ENCODE data around the gene ADAMTS18. TPM values are rescaled to one million over a fixed set of nuclear protein-coding genes. Genes with fewer than 3 reads are reported as not detected.
A peak's percentile ranks its signal among the peaks of the same experiment; 100 is the strongest.

ADAMTS18 gene
- total and polyA plus RNA-seq, 2 donors (not counting 3 experiments of a cell fraction or from before 2014, with no cell fraction given), result 18.4 to 27.5 TPM

DNA sequence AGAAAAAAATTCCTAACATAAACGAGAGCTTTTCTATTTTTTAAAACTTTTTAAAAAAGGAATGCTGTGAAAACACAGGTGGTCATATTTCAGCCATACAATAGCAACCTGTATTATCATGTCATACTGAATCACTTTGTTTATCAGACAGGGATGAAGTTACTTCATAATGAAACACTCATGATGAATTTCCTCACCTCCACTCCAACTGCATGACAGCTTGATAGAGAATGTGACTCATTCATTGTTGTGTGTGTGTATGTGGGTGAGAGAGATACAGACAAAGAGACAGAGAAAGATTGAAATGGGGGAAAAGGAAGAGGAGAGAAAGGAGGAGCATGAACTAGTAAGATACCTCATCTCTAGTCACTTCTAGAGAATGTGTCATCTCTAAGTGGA lies 126.7 kb downstream of the ADAMTS18 start:
- no peaks in the 10 kb centered on the region for H4K20me1 ChIP-seq (replicated peaks; ENCODE audit: control insufficient read depth, extremely low read depth, insufficient read depth, low read length)
- H2AFZ ChIP-seq (ENCODE audit: low read depth, low read length), result no peak overlapping the region
- no peaks in the 10 kb centered on the region for H3K9me1 ChIP-seq (replicated peaks; ENCODE audit: control insufficient read depth, extremely low read depth, insufficient read depth, low read length)
- FAIRE-seq (peak; percentile 95), DNase-seq (ENCODE audit: low read depth, low spot score) (peak; percentile 87)
- no peaks in the 10 kb centered on the region for H3K79me2 ChIP-seq (ENCODE audit: control insufficient read depth, insufficient read depth, low read length)
- H3K36me3 ChIP-seq (ENCODE audit: control insufficient read depth in 2 of 2, extremely low read depth in 1 of 2, insufficient read depth in 2 of 2, low read length in 2 of 2), result no peaks in the 10 kb centered on the region
- TF ChIP-seq POLR2A (IDR thresholded peaks at IDR 0.05; ENCODE audit: low read depth, low read length) (no peak), FOS (IDR thresholded peaks at IDR 0.05; ENCODE audit: borderline replicate concordance, insufficient read depth, low read length) (peak; percentile 99), MYC (IDR thresholded peaks at IDR 0.05; ENCODE audit: low read depth, low read length) (no peak), POLR2AphosphoS5 (IDR thresholded peaks at IDR 0.05; ENCODE audit: insufficient read depth, low read depth, low read length) (peak; percentile 76), EZH2 (IDR thresholded peaks at IDR 0.05; ENCODE audit: borderline replicate concordance, low read depth, low read length, severe bottlenecking) (no peak), JUN (IDR thresholded peaks at IDR 0.05; ENCODE audit: borderline replicate concordance, insufficient read depth, insufficient read length, low read depth) (peak; percentile 94), GATA2 (IDR thresholded peaks at IDR 0.05; ENCODE audit: insufficient read depth, insufficient read length, low read depth, low read length) (peak; percentile 85)
- TF ChIP-seq, protein P1, sequence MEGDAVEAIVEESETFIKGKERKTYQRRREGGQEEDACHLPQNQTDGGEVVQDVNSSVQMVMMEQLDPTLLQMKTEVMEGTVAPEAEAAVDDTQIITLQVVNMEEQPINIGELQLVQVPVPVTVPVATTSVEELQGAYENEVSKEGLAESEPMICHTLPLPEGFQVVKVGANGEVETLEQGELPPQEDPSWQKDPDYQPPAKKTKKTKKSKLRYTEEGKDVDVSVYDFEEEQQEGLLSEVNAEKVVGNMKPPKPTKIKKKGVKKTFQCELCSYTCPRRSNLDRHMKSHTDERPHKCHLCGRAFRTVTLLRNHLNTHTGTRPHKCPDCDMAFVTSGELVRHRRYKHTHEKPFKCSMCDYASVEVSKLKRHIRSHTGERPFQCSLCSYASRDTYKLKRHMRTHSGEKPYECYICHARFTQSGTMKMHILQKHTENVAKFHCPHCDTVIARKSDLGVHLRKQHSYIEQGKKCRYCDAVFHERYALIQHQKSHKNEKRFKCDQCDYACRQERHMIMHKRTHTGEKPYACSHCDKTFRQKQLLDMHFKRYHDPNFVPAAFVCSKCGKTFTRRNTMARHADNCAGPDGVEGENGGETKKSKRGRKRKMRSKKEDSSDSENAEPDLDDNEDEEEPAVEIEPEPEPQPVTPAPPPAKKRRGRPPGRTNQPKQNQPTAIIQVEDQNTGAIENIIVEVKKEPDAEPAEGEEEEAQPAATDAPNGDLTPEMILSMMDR (IDR thresholded peaks at IDR 0.05; ENCODE audit: extremely low read depth in 1 of 2, insufficient read depth in 1 of 2, low read depth in 1 of 2, low read length in 2 of 2), result no peak
- TF ChIP-seq, protein P2, sequence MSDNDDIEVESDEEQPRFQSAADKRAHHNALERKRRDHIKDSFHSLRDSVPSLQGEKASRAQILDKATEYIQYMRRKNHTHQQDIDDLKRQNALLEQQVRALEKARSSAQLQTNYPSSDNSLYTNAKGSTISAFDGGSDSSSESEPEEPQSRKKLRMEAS (IDR thresholded peaks at IDR 0.05; ENCODE audit: insufficient read depth, insufficient read length), result no peak
- ChIA-PET CTCF (interaction anchor here (0.6 to 1.5 kb wide), 8 partner anchors 9 to 277 kb away, joined by 3 to 5 read pairs (median 3); no protein-coding TSS in a partner anchor), POLR2A (interaction anchor here (0.7 to 1.0 kb wide), 2 partner anchors 9 to 18 kb away, joined by 3 to 4 read pairs; no protein-coding TSS in a partner anchor)
- H3K27ac ChIP-seq (ENCODE audit: insufficient read depth, low read depth, low read length), result peak overlapping the region; percentile 86
- dilution Hi-C loops (cut with MboI; ENCODE audit: extremely low pct_ligation_motif_present, low sequenced_read_pairs) (no loop called here), intact Hi-C loops (cut with micrococcal nuclease) (loop anchor here (1.0 to 5.0 kb wide), 2 partner anchors 10 to 414 kb away; partner anchors contain the start of gene NUDT7)
- H3K4me2 ChIP-seq (ENCODE audit: insufficient read depth, low read length), result no peak overlapping the region
- peaks cover 22% of the 10 kb centered on the region for H3K4me1 ChIP-seq (ENCODE audit: control insufficient read depth, extremely low read depth, insufficient read depth, low read length)
- H3K4me3 ChIP-seq (replicated peaks in 1 of 3; ENCODE audit: insufficient read depth in 1 of 3, low read depth in 1 of 3, low read length in 3 of 3), result no peak overlapping the region
- peak overlapping the region; percentile 36 for H3K9ac ChIP-seq (replicated peaks; ENCODE audit: extremely low read depth, insufficient read depth, low read length)
- no peaks in the 10 kb centered on the region for H3K9me3 ChIP-seq (replicated peaks; ENCODE audit: control insufficient read depth, insufficient read depth, low read length)
- H3K27me3 ChIP-seq (ENCODE audit: control insufficient read depth in 2 of 2, insufficient read depth in 2 of 2, low read length in 2 of 2), result no peaks in the 10 kb centered on the region
- BruUV-seq (replicated peaks), result no TSS peak
